RWPE2 (cell line): ENCODE measurements around the gene TBL1XR1.
A peak's percentile ranks its signal among the peaks of the same experiment; 100 is the strongest.
"Not testable (repeated sequence)": the region's sequence is repeated elsewhere in the genome, so short reads cannot be mapped to it uniquely, and the experiment has no call there.

ENCODE experiments used
- ATAC-seq: fragments of 200-7000 bp; cut with Tn5 transposase; 3 replicates; pipeline ENCODE4 v1.9.1; 2021; ENCODE audit warnings: low read depth
- DNase-seq: peaks from one replicate; pipeline ENCODE4 v3.0.0-alpha.2; 2020; ENCODE audit warnings: low spot score
- H3K27ac ChIP-seq: fragments of 450-650 bp; 2 replicates; pipeline ENCODE4 v1.5.1; 2017; ENCODE audit warnings: mild to moderate bottlenecking; ENCODE audit not compliant: poor library complexity, severe bottlenecking
- H3K27me3 ChIP-seq: fragments of 250-450 bp; sonication (Bioruptor Pico); 2 replicates; pipeline ENCODE4 v1.5.1; 2021; ENCODE audit warnings: mild to moderate bottlenecking, moderate library complexity; ENCODE audit not compliant: insufficient read depth, poor library complexity, severe bottlenecking
- H3K36me3 ChIP-seq: fragments of 250-450 bp; sonication (Bioruptor Pico); 2 replicates; pipeline ENCODE4 v1.5.1; 2020; ENCODE audit warnings: low read depth, mild to moderate bottlenecking, moderate library complexity
- H3K4me1 ChIP-seq: fragments of 250-450 bp; sonication (Bioruptor Pico); 2 replicates; pipeline ENCODE4 v1.5.1; 2021; ENCODE audit warnings: mild to moderate bottlenecking, moderate library complexity; ENCODE audit not compliant: insufficient read depth, poor library complexity, severe bottlenecking
- H3K4me3 ChIP-seq: fragments of 250-450 bp; sonication (Bioruptor Pico); 2 replicates; pipeline ENCODE4 v1.5.1; 2021; ENCODE audit warnings: mild to moderate bottlenecking, moderate library complexity; ENCODE audit not compliant: severe bottlenecking
- H3K9me3 ChIP-seq: fragments of 250-450 bp; sonication (Bioruptor Pico); 2 replicates; pipeline ENCODE4 v1.5.1; 2021; ENCODE audit warnings: mild to moderate bottlenecking, moderate library complexity; ENCODE audit not compliant: severe bottlenecking
- CTCF ChIP-seq: fragments of 450-650 bp; IDR thresholded peaks from one replicate; pipeline ENCODE4 v1.5.1; 2017; ENCODE audit warnings: mild to moderate bottlenecking, moderate library complexity; ENCODE audit not compliant: poor library complexity, severe bottlenecking

Gene TBL1XR1

GRCh38 chr3:177190756-177191681 lies 6.3 kb downstream of the TBL1XR1 start:
- ATAC-seq (no peak), DNase-seq (no peak)
- peaks cover 11% of the 10 kb centered on the region for H3K36me3 ChIP-seq
- no peaks in the 10 kb centered on the region for H3K27me3 ChIP-seq
- TF ChIP-seq CTCF = no peak
- no peak overlapping the region for H3K4me3 ChIP-seq
- no peaks in the 10 kb centered on the region for H3K9me3 ChIP-seq
- peaks cover 16% of the 10 kb centered on the region for H3K4me1 ChIP-seq
- no peak overlapping the region for H3K27ac ChIP-seq

- not testable (repeated sequence) for H3K27me3 ChIP-seq, H3K4me3 ChIP-seq, ATAC-seq, H3K27ac ChIP-seq, H3K9me3 ChIP-seq, DNase-seq
- peaks cover 11% of the 10 kb centered on the region for H3K36me3 ChIP-seq
- peaks cover 16% of the 10 kb centered on the region for H3K4me1 ChIP-seq
Measured at GRCh38 chr3:177190184-177190583, 7.1 kb downstream of the TBL1XR1 start.

GRCh38 chr3:177188325-177188724 lies 9.0 kb downstream of the TBL1XR1 start:
- H3K4me3 ChIP-seq, H3K36me3 ChIP-seq, H3K27me3 ChIP-seq, H3K27ac ChIP-seq, H3K4me1 ChIP-seq, ATAC-seq, DNase-seq, H3K9me3 ChIP-seq: not testable (repeated sequence)

- H3K4me1 ChIP-seq = peaks cover 4% of the 10 kb centered on the region
- H3K27me3 ChIP-seq = no peaks in the 10 kb centered on the region
- peaks cover 6% of the 10 kb centered on the region; the same call in 1 of the 2 replicates for H3K36me3 ChIP-seq
- no peaks in the 10 kb centered on the region for H3K9me3 ChIP-seq
- H3K27ac ChIP-seq = no peak overlapping the region
- ATAC-seq = no peak
- H3K4me3 ChIP-seq = no peak overlapping the region
- no peak for DNase-seq
- no peak for TF ChIP-seq CTCF
Measured at GRCh38 chr3:177186306-177186705, 11.0 kb downstream of the TBL1XR1 start.

GRCh38 chr3:177185035-177185574 lies 12.2 kb downstream of the TBL1XR1 start:
- Histone ChIP-seq H3K9me3 (no peaks in the 10 kb centered on the region), H3K27me3 (no peaks in the 10 kb centered on the region), H3K4me1 (peaks cover 6% of the 10 kb centered on the region), H3K4me3 (no peak overlapping the region), H3K36me3 (no peaks in the 10 kb centered on the region; the same call in 1 of the 2 replicates), H3K27ac (no peak overlapping the region)
- ATAC-seq (no peak), DNase-seq (no peak)
- TF ChIP-seq CTCF = no peak

- H3K4me1 ChIP-seq = peaks cover 10% of the 10 kb centered on the region
- ATAC-seq = peak; percentile 21; the same call in 1 of the 3 replicates
- H3K4me3 ChIP-seq, DNase-seq, H3K9me3 ChIP-seq, H3K27me3 ChIP-seq, H3K36me3 ChIP-seq, H3K27ac ChIP-seq: not testable (repeated sequence)
Measured at GRCh38 chr3:177184602-177185001, 12.7 kb downstream of the TBL1XR1 start.
